HCT116 (cell line): ENCODE measurements around the gene SNRPA. TPM values are rescaled to one million over a fixed set of nuclear protein-coding genes. Genes with fewer than 3 reads are reported as not detected.

Experiments
- ATAC-seq: fragments of 200-7000 bp; cut with Tn5 transposase; 2 replicates; pipeline ENCODE4 v1.9.1; 2020; ENCODE audit warnings: mild to moderate bottlenecking, moderate library complexity
- BruUV-seq: library from RNA; stranded (reverse); fragments of 400-500 nt; replicated peaks from 2 replicates; lab custom pipeline; 2021; lab: Mats Ljungman, UMichigan
- CTCF ChIA-PET: fragments of 300-600 bp; sonication (Branson Sonifier 250); formaldehyde crosslinking; loops from one replicate; lab custom pipeline; 2021; ENCODE audit warnings: antibody characterized with exemption; lab: Charles Lee
- POLR2A ChIA-PET: fragments of 300-600, 350-600 bp; sonication (Branson Sonifier 250); formaldehyde crosslinking; loops from one replicate; lab custom pipeline; 2021; ENCODE audit warnings: antibody characterized with exemption; lab: Charles Lee
- RAD21 ChIA-PET, 2 experiments: fragments of 300-600 bp; sonication (Branson Sonifier 250); formaldehyde crosslinking; loops; one replicate each; lab custom pipeline; 2023; ENCODE audit warnings: low total read pairs in 2 of 2; ENCODE audit not compliant: uncharacterized antibody in 2 of 2, unreplicated experiment in 2 of 2, low non-redundant PET in 1 of 2; lab: Charles Lee
- DNase-seq: peaks from one replicate; pipeline ENCODE4 v3.0.0-alpha.2; 2010; ENCODE audit warnings: low read depth, low spot score
- H2AFZ ChIP-seq: fragments of 200-600 bp; shearing (Covaris generic), sonication (generic); 2 replicates; pipeline ENCODE4 v1.6.1; 2017; ENCODE audit warnings: low read depth, mixed run types, mixed read lengths, antibody characterized with exemption, low read length; ENCODE audit not compliant: poor library complexity, severe bottlenecking
- H3K27ac ChIP-seq: 2 replicates; pipeline ENCODE4 v1.5.1; 2012; ENCODE audit warnings: low read depth, low read length
- H3K27me3 ChIP-seq: fragments of 200-600 bp; sonication (generic); 2 replicates; pipeline ENCODE4 v1.6.1; 2016; ENCODE audit warnings: mixed run types, low read length, mixed read lengths; ENCODE audit not compliant: insufficient read depth
- H3K36me3 ChIP-seq, 2 experiments: fragments of 200-500 bp in 1 of 2; fragments of 200-600 bp in 1 of 2; sonication (Bioruptor generic) in 1 of 2; sonication (generic) in 1 of 2; 2 replicates each; pipeline versions ENCODE4 v1.5.1 to v1.6.1; 2014 to 2016; ENCODE audit warnings: low read length in 2 of 2, inconsistent platforms in 1 of 2, mixed read lengths in 1 of 2, mixed run types in 1 of 2; ENCODE audit not compliant: insufficient read depth in 2 of 2, control insufficient read depth in 1 of 2
- H3K4me1 ChIP-seq, 2 experiments: fragments of 200-600 bp in 1 of 2; sonication (generic) in 1 of 2; 2 replicates each; pipeline versions ENCODE4 v1.5.1 to v1.6.1; 2012 to 2017; ENCODE audit warnings: low read length in 2 of 2, inconsistent platforms in 1 of 2, mild to moderate bottlenecking in 1 of 2, mixed read lengths in 1 of 2, mixed run types in 1 of 2, moderate library complexity in 1 of 2; ENCODE audit not compliant: insufficient read depth in 2 of 2, control insufficient read depth in 1 of 2
- H3K4me2 ChIP-seq: fragments of 200-600 bp; sonication (generic); 2 replicates; pipeline ENCODE4 v1.6.1; 2017; ENCODE audit warnings: mixed run types, low read length, mixed read lengths
- H3K4me3 ChIP-seq, 2 experiments: fragments of 200-600 bp in 1 of 2; sonication (generic) in 1 of 2; replicated peaks in 1 of 2; 2 replicates each; pipeline ENCODE4 v1.5.1; 2011 to 2016; ENCODE audit warnings: low read length in 2 of 2, control low read depth in 1 of 2, low read depth in 1 of 2, mild to moderate bottlenecking in 1 of 2, mixed read lengths in 1 of 2, mixed run types in 1 of 2
- H3K79me2 ChIP-seq: fragments of 200-600 bp; sonication (generic); 2 replicates; pipeline ENCODE4 v1.6.1; 2017; ENCODE audit warnings: mild to moderate bottlenecking, mixed run types, low read length, moderate library complexity, mixed read lengths; ENCODE audit not compliant: insufficient read depth
- H3K9ac ChIP-seq: fragments of 200-600 bp; sonication (generic); 2 replicates; pipeline ENCODE4 v1.6.1; 2016; ENCODE audit warnings: low read length, mixed read lengths
- H3K9me2 ChIP-seq: fragments of 200-600 bp; sonication (generic), shearing (Covaris generic); 2 replicates; pipeline ENCODE4 v1.6.1; 2017; ENCODE audit warnings: mixed run types, mild to moderate bottlenecking, moderate library complexity; ENCODE audit not compliant: insufficient read depth
- H3K9me3 ChIP-seq, 2 experiments: fragments of 200-500 bp in 1 of 2; fragments of 200-600 bp in 1 of 2; sonication (Bioruptor generic) in 1 of 2; sonication (generic) in 1 of 2; 2 replicates each; pipeline ENCODE4 v1.6.1; 2014 to 2017; ENCODE audit warnings: low read length in 2 of 2, mixed read lengths in 2 of 2, inconsistent platforms in 1 of 2, low read depth in 1 of 2, mild to moderate bottlenecking in 1 of 2, mixed run types in 1 of 2, moderate library complexity in 1 of 2; ENCODE audit not compliant: control insufficient read depth in 1 of 2, insufficient read depth in 1 of 2
- H4K20me1 ChIP-seq: fragments of 200-600 bp; sonication (generic), shearing (Covaris generic); 2 replicates; pipeline ENCODE4 v1.6.1; 2017; ENCODE audit warnings: mixed run types, mild to moderate bottlenecking, moderate library complexity; ENCODE audit not compliant: insufficient read depth
- CEBPB ChIP-seq: IDR thresholded peaks from 2 replicates; pipeline ENCODE4 v1.6.1; 2012; ENCODE audit warnings: low read depth
- CTCF ChIP-seq, 3 experiments: fragments of 200-600 bp in 1 of 3; sonication (generic) in 1 of 3; IDR thresholded peaks in 2 of 3; conservative IDR thresholded peaks in 1 of 3; 2 replicates each; pipeline ENCODE4 v1.5.1; 2012 to 2017; ENCODE audit warnings: low read depth in 2 of 3, low read length in 2 of 3, antibody characterized with exemption in 1 of 3, borderline replicate concordance in 1 of 3, control low read depth in 1 of 3, mild to moderate bottlenecking in 1 of 3, mixed read lengths in 1 of 3, mixed run types in 1 of 3, moderate library complexity in 1 of 3; ENCODE audit not compliant: insufficient read depth in 1 of 3
- EGR1 ChIP-seq: IDR thresholded peaks from 2 replicates; pipeline ENCODE4 v1.6.1; 2012; ENCODE audit warnings: low read depth
- FOSL1 ChIP-seq: IDR thresholded peaks from 2 replicates; pipeline ENCODE4 v1.6.1; 2012; ENCODE audit warnings: low read depth
- POLR2A ChIP-seq: IDR thresholded peaks from 2 replicates; pipeline ENCODE4 v1.7.0; 2011; ENCODE audit warnings: borderline replicate concordance; ENCODE audit not compliant: insufficient read depth, insufficient read length; ENCODE audit errors: extremely low read depth
- POLR2AphosphoS5 ChIP-seq: IDR thresholded peaks from 2 replicates; pipeline ENCODE4 v1.6.1; 2011; ENCODE audit warnings: mild to moderate bottlenecking, low read depth, low read length, moderate library complexity
- SP1 ChIP-seq: IDR thresholded peaks from 2 replicates; pipeline ENCODE4 v1.6.1; 2012; ENCODE audit warnings: low read depth
- TCF7L2 ChIP-seq: IDR thresholded peaks from 2 replicates; pipeline ENCODE4 v1.7.0; 2011; ENCODE audit warnings: borderline replicate concordance, inconsistent platforms; ENCODE audit not compliant: insufficient read depth, insufficient read length; ENCODE audit errors: extremely low read depth
- YY1 ChIP-seq: IDR thresholded peaks from 2 replicates; pipeline ENCODE4 v1.6.1; 2011; ENCODE audit warnings: low read length, low read depth, moderate library complexity, mild to moderate bottlenecking; ENCODE audit not compliant: insufficient replicate concordance; ENCODE audit errors: extremely low read depth
- ZBTB33 ChIP-seq: IDR thresholded peaks from 2 replicates; pipeline ENCODE4 v1.6.1; 2011; ENCODE audit warnings: mild to moderate bottlenecking, low read length, moderate library complexity; ENCODE audit not compliant: insufficient replicate concordance; ENCODE audit errors: extremely low read depth
- ZFX ChIP-seq: fragments of 450-650 bp; IDR thresholded peaks from 2 replicates; pipeline ENCODE4 v1.6.1; 2017
- intact Hi-C: fragments of 100-400 bp; cut with micrococcal nuclease; formaldehyde crosslinking; loops from 2 replicates; pipeline ENCODE4 v1.10.0; 2022
- total RNA-seq: library from RNA; stranded (reverse); gene quantifications from one replicate; pipeline ENCODE4 v1.2.1, GENCODE V29; 2021; ENCODE audit not compliant: unreplicated experiment

The SNRPA gene
- total RNA-seq, 1 experiment from 2014 or later, result 170 TPM

- no peak for TF ChIP-seq ZBTB33
- TF ChIP-seq CEBPB, result no peak
- TF ChIP-seq YY1, result no peak
- TF ChIP-seq ZFX, result no peak
- no peak for TF ChIP-seq POLR2A
- no peak for TF ChIP-seq TCF7L2
- TF ChIP-seq EGR1, result no peak
- no peak for TF ChIP-seq FOSL1
- TF ChIP-seq, all 23 proteins: peak for 0
These were observed 37.1 kb upstream of the SNRPA start (continued) for GRCh38 chr19:40713939-40714338.

GRCh38 chr19:40714441-40715299, 36.3 kb upstream of the SNRPA start:
- DNase-seq (no peak), ATAC-seq (peak; percentile 71)
- H3K9me3 ChIP-seq, result no peaks in the 10 kb centered on the region
- ChIA-PET RAD21 (no interaction called here), POLR2A (no interaction called here), CTCF (no interaction called here)
- H3K4me3 ChIP-seq, result peak overlapping the region; percentile 63 to 84
- peak overlapping the region; percentile 97 for H3K4me2 ChIP-seq
- H3K36me3 ChIP-seq, result peaks cover 0 to 3% of the 10 kb centered on the region in 2 experiments; a peak in 2 of 4 replicates
- no TSS peak for BruUV-seq
- intact Hi-C loops, result loop anchor here (1.0 to 5.0 kb wide), 2 partner anchors 48 to 83 kb away; partner anchors contain the start of gene EGLN2
- peaks cover 29% of the 10 kb centered on the region for H3K79me2 ChIP-seq
- peaks cover 10 to 50% of the 10 kb centered on the region in 2 experiments for H3K4me1 ChIP-seq
- no peaks in the 10 kb centered on the region for H4K20me1 ChIP-seq
- H3K9me2 ChIP-seq, result no peaks in the 10 kb centered on the region
- H3K27ac ChIP-seq, result peak overlapping the region; percentile 92
- H2AFZ ChIP-seq, result no peak overlapping the region
- peak; percentile 83 for TF ChIP-seq SP1
- TF ChIP-seq EGR1, result 0 out of 2 replicates have a peak, but pooled peaks have one; percentile 14
- no peak for TF ChIP-seq CTCF (IDR thresholded peaks at IDR 0.05 in 2 of 3, conservative IDR thresholded peaks at IDR 0.05 in 1 of 3; ENCODE audit: borderline replicate concordance in 1 of 3, insufficient read depth in 1 of 3, low read depth in 2 of 3, low read length in 2 of 3)
- peak; percentile 36; the same call in 1 of the 2 replicates for TF ChIP-seq POLR2AphosphoS5
- peak overlapping the region; percentile 95 for H3K9ac ChIP-seq
- H3K27me3 ChIP-seq, result no peaks in the 10 kb centered on the region
